Activated B cell treated with CpG ODN at 0.5 μM for 24 hours (primary cell): Measurements from ENCODE around the gene CYREN. TPM values are rescaled to one million over a fixed set of nuclear protein-coding genes. Genes with fewer than 3 reads are reported as not detected.

Experiments used
- ATAC-seq: fragments of 200-7000 bp; cut with Tn5 transposase; one replicate; pipeline ENCODE4 v1.10.0; 2021; ENCODE audit warnings: low read depth, mild to moderate bottlenecking, moderate library complexity
- CTCF ChIA-PET: fragments of 350-600 bp; sonication (Branson Sonifier 250); formaldehyde crosslinking; loops from one replicate; lab custom pipeline; 2021; ENCODE audit warnings: antibody characterized with exemption; lab: Charles Lee
- POLR2A ChIA-PET: fragments of 350-600 bp; sonication (Branson Sonifier 250); formaldehyde crosslinking; loops from one replicate; lab custom pipeline; 2021; ENCODE audit warnings: antibody characterized with exemption; lab: Charles Lee
- DNase-seq: peaks from one replicate; pipeline ENCODE4 v3.0.0; 2022
- H3K27ac Mint-ChIP-seq: one replicate; pipeline ENCODE4 v1.8.0; 2020; ENCODE audit warnings: mixed read lengths
- H3K27me3 Mint-ChIP-seq: one replicate; pipeline ENCODE4 v1.8.0; 2021; ENCODE audit warnings: mixed read lengths
- H3K36me3 Mint-ChIP-seq: one replicate; pipeline ENCODE4 v1.8.0; 2021; ENCODE audit warnings: low read depth, mixed read lengths
- H3K4me1 Mint-ChIP-seq: one replicate; pipeline ENCODE4 v1.8.0; 2021; ENCODE audit warnings: mixed read lengths
- H3K4me3 Mint-ChIP-seq: one replicate; pipeline ENCODE4 v1.8.0; 2020; ENCODE audit warnings: mild to moderate bottlenecking, mixed read lengths
- H3K9me3 Mint-ChIP-seq: one replicate; pipeline ENCODE4 v1.8.0; 2020; ENCODE audit warnings: mixed read lengths
- CTCF ChIP-seq: fragments of 200-600 bp; IDR thresholded peaks from one replicate; pipeline ENCODE4 v1.8.0; 2022; ENCODE audit warnings: antibody characterized with exemption, mild to moderate bottlenecking
- intact Hi-C: fragments of 100-400 bp; cut with micrococcal nuclease; formaldehyde crosslinking; loops from one replicate; pipeline ENCODE4 v1.15.1; 2024
- total RNA-seq: library from RNA; stranded (reverse); gene quantifications from 2 replicates; pipeline ENCODE4 v1.2.3, GENCODE V29; 2022

The CYREN gene
- total RNA-seq, 1 donor from 2014 or later: 79.3 TPM

- DNase-seq (no peak), ATAC-seq (no peak)
- POLR2A ChIA-PET: interaction anchor here (6.3 kb wide), 1 partner anchor 21 kb away, joined by 125 read pairs; the partner anchor contains the start of gene CYREN
- Mint-ChIP-seq H3K4me3 (no peak overlapping the region), H3K27me3 (no peaks in the 10 kb centered on the region), H3K36me3 (peaks cover 96% of the 10 kb centered on the region), H3K4me1 (peaks cover 47% of the 10 kb centered on the region), H3K27ac (no peak overlapping the region), H3K9me3 (no peaks in the 10 kb centered on the region)
- CTCF ChIA-PET: no interaction called here
- intact Hi-C loops: no loop called here
- TF ChIP-seq CTCF: no peak
These were observed 20.2 kb upstream of the CYREN start for GRCh38 chr7:135190703-135191102.

DNA sequence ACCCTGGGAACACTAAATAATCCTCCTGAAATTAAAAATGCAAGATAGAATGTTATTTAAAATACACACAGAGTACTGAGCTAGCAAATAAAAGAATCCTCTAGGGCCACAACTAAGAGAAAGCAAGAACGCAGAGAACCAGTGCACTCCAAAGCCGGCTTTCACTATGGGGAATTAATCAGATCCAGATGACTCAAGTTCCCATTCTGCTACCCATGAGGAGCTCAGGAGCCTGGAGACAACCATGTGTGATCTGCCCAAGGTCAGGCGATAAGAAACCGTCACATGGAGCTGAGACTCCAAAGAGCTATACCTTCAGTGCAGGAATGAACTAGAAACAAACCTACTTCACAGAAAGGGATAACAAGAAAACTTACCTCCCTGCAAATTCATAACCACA lies 19.5 kb upstream of the CYREN start:
- POLR2A ChIA-PET: interaction anchor here (5.2 to 6.3 kb wide), 2 partner anchors 20 to 42 kb away, joined by 25 to 125 read pairs; partner anchors contain the start of genes CYREN and TMEM140

GRCh38 chr7:135189221-135189662 lies 18.7 kb upstream of the CYREN start:
- peaks cover 96% of the 10 kb centered on the region for H3K36me3 Mint-ChIP-seq
- POLR2A ChIA-PET: interaction anchor here (0.6 to 6.3 kb wide), 9 partner anchors 9 to 542 kb away, joined by 3 to 125 read pairs (median 13); partner anchors contain the start of genes AGBL3, BPGM, CYREN and TMEM140

More for the DNA sequence above, 19.5 kb upstream of the CYREN start:
- no peak for ATAC-seq
- CTCF ChIA-PET: interaction anchor here (2.0 kb wide), 1 partner anchor 203 kb away, joined by 7 read pairs; the partner anchor contains the start of gene AGBL3
- Mint-ChIP-seq H3K4me3 (no peak overlapping the region), H3K36me3 (peaks cover 96% of the 10 kb centered on the region), H3K4me1 (peaks cover 51% of the 10 kb centered on the region), H3K9me3 (no peaks in the 10 kb centered on the region), H3K27me3 (no peaks in the 10 kb centered on the region), H3K27ac (no peak overlapping the region)
- no peak for DNase-seq
- intact Hi-C loops: loop anchor here (5.0 kb wide), 1 partner anchor 203 kb away; the partner anchor contains the start of gene AGBL3
- TF ChIP-seq CTCF: no peak

DNA sequence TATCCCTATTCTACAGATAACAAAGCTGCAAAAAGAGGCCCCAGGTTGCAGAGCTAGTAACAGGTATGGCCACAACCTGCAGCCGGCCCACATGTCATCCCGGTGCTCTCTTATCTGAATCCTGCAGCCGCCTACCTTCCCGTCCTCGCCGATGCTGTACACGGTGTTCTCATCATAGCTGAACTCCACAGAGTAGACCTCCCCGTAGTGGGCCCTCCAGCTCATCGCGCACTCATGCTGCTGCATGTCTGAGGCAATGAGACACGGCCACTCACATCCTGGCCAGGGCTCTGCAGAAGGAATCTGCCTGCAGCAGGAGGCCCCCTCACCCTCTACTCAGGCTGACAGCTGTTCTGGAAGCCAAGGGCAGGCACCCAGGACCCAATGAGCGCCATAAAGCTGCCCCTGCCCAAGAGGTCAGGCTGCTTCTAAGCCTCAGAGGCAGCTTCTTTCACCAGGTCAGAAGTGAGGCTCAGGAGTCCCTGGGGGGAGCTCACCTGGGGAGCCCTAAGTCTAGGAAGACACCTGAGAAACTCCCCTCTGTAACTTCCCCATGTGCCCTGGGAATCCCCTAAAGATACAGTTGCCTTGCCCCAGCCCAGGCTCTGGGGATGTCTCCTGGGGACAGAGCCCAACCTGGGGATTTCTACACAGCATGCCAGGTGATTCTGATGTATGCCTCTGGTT lies 17.9 kb upstream of the CYREN start:
- intact Hi-C loops: loop anchor here (1.0 to 5.0 kb wide), 4 partner anchors 17 to 541 kb away; partner anchors contain the start of genes AGBL3 and WDR91
- ATAC-seq: peak; percentile 69
- Mint-ChIP-seq H3K36me3 (peaks cover 96% of the 10 kb centered on the region), H3K27me3 (no peaks in the 10 kb centered on the region), H3K4me1 (peaks cover 51% of the 10 kb centered on the region), H3K27ac (peak overlapping the region; percentile 80), H3K4me3 (peak overlapping the region; percentile 78), H3K9me3 (peaks cover 5% of the 10 kb centered on the region)
- no peak for TF ChIP-seq CTCF
- DNase-seq: peak; percentile 41
- ChIA-PET CTCF (interaction anchor here (1.1 to 3.9 kb wide), 4 partner anchors 18 to 202 kb away, joined by 4 to 22 read pairs (median 7); partner anchors contain the start of genes AGBL3 and CYREN), POLR2A (interaction anchor here (0.6 to 6.3 kb wide), 12 partner anchors 7 to 541 kb away, joined by 3 to 125 read pairs (median 8); partner anchors contain the start of genes AGBL3, BPGM, CYREN and TMEM140)

More at GRCh38 chr7:135189221-135189662, 18.7 kb upstream of the CYREN start:
- CTCF ChIA-PET: interaction anchor here (1.1 to 3.9 kb wide), 4 partner anchors 19 to 202 kb away, joined by 4 to 22 read pairs (median 7); partner anchors contain the start of genes AGBL3 and CYREN
- ATAC-seq (no peak), DNase-seq (no peak)
- Mint-ChIP-seq H3K4me3 (peak overlapping the region; percentile 78), H3K27ac (peak overlapping the region; percentile 80), H3K27me3 (no peaks in the 10 kb centered on the region), H3K4me1 (peaks cover 51% of the 10 kb centered on the region), H3K9me3 (no peaks in the 10 kb centered on the region)
- intact Hi-C loops: loop anchor here (5.0 kb wide), 1 partner anchor 202 kb away; the partner anchor contains the start of gene AGBL3
- no peak for TF ChIP-seq CTCF
